ENCODE data around the gene TBX21.
"Not testable (repeated sequence)": the region's sequence is repeated elsewhere in the genome, so short reads cannot be mapped to it uniquely, and the experiment has no call there.

The TBX21 gene

GRCh38 chr17:47726796-47727703 lies 6.0 kb upstream of the TBX21 start:
- peak in 3 of 10 donors; percentile 37 to 72 (median 55) for DNase-seq
- intact Hi-C loops (cut with DNase I), result no loop called here

GRCh38 chr17:47727704-47728036 lies 5.4 kb upstream of the TBX21 start:
- intact Hi-C loops (cut with DNase I), result no loop called here
- peak in 3 of 10 donors; percentile 55 to 63 (median 57) for DNase-seq

- intact Hi-C loops (cut with DNase I), result no loop called here
- DNase-seq, result peak in 3 of 10 donors; percentile 4 to 37 (median 7)
These were observed 4.7 kb upstream of the TBX21 start for GRCh38 chr17:47728214-47728877.

DNA sequence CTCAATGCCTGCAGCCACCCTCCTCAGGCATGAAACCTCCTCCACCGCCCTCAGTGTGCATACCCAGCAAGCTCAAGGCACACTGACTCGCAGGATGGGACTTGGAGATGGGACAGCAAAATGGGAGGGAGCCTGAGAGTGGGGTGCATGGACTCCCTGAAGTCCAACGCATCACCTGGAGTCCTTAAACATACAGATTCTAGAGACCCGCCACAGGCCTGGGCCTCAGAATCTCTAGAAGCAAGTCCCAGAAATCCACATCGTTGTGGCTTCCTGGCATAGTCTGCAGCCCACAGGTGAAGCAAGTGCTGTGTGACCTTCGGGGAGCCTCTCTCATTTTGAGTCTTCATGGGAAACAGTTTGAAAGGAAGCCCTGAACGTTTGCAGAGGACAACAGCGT lies 3.6 kb upstream of the TBX21 start:
- intact Hi-C loops (cut with DNase I), result no loop called here
- peak in 2 of 10 donors; percentile 30 to 58 for DNase-seq

DNA sequence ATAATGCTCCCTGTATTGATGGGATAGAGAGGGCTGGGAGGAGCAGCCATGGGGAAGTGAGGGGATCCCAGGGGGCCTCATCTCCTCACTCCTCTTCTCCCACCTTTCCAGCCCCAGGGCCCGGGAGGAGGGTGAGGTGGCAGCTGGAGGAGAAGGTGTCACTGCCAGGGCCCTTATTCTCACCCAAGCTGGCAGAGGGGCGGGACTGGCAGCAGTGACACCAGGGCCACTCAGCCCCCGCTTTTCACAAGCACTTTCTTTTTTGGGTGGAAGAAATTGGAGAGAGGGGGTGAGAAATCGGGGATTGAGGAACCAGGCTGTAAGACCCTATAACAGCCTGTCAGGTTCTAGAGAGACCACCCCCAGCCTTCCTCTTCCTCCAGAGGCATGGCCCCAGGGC lies 2.4 kb upstream of the TBX21 start:
- intact Hi-C loops (cut with DNase I), result no loop called here
- DNase-seq, result peak in 1 of 10 donors; percentile 18

DNA sequence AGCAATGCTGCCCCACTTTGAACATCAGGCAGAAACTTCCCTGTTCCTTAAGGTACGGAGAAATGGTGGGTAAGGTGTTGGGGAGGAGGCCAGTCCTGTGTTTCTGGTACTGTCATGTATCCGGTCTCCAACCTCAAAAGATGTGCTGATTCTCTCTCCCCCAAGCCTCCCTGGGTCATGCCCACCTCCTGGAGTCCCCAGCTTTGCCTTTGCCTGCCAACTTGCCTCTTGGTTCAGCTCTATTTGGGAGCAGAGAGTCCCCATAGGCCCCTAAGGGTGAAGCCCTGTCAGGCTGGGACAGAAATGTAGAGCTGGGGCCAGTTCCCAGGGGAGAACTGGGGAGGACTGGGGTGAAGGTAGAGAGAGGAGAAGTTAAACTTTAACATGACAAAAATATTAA lies 1.6 kb upstream of the TBX21 start:
- DNase-seq, result peak in 2 of 10 donors; percentile 4 to 20
- intact Hi-C loops (cut with DNase I), result no loop called here

DNA sequence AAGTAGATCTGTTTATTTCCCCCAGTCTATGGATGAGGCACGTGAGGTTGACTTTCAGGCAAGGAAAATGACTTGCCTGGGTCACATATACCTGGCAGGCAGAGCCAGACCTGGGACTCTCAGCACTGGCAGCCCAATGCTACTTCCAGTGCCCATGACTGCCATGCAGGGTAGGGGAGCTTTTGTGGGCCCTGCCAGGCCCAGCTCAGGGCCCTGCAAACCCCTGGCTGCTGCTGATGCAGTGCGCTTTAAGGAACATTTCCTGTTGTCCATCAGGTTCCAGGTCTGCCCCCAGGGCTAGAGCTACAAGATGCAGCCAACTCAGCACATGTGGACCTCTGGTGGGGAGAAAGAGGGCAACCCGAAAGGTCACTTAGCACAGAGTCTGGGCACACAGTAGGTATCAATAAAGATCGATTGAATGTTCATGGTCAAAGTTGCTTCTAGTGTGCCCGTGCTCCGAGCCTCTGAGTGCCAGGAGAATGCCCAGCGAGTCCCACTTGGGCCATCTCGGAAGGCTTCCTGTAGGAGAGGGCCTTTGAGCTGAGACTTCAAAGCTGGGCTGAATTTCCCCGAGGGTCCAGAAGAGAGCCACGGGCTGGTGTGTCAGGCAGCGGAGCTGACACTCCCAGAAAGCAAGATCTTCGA lies 513 bp upstream of the TBX21 start:
- intact Hi-C loops (cut with DNase I), result no loop called here
- DNase-seq, result peak in 1 of 10 donors; percentile 24

DNA sequence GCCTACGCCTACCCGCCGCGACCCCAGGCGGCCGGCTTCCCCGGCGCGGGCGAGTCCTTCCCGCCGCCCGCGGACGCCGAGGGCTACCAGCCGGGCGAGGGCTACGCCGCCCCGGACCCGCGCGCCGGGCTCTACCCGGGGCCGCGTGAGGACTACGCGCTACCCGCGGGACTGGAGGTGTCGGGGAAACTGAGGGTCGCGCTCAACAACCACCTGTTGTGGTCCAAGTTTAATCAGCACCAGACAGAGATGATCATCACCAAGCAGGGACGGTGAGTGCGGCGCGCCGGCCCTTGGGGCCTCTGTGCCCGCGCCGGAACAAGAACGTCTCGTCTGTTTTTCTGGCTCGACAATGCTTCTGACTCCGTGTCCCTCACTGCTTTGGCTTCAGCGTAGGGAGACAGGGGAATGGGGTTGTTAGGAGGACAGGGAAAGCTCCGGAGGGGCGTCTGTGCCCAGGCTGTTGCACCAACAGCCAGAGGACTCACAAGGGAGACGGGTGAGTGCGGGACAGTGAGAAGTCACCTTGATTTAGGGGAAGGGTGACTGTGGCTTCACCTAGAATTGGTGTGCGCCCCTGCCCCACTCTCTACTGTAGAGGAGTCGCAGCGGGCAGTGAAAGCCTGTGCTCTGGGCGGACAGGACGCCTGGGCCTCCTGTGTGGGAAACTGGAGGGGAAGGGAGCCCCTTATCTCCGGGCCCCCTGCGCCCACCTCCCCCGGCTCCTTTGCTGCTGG lies 806 bp downstream of the TBX21 start:
- DNase-seq, result peak in 2 of 10 donors; percentile 70 to 72
- intact Hi-C loops (cut with DNase I), result no loop called here

- intact Hi-C loops (cut with DNase I), result no loop called here
- DNase-seq, result no peak
These were observed 2.1 kb downstream of the TBX21 start for GRCh38 chr17:47735139-47735464.

DNA sequence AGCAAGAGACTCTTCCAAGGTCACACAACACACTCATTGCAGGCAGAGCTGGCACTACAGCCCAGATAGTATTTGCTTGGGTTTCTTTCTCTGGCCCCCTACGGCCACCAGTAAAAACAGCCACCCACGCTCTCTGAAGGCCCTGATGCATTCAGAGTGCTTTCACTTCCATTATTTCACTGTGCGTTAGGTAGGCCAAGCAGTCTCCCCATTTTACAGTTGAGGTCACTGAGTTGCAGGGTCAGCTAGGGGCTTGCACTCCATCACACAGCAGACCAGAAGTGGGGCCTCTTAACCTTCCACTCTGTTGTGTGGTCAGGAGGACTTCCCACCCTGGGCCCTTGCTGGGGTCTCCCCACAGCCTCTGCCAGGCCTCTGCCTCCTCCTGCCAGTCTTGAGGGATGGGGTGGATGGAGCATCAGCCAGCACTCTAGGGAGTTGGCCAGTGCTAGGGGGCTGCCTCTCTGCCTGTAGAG lies 2.5 kb downstream of the TBX21 start:
- peak in 2 of 10 donors; percentile 51 to 67 for DNase-seq
- intact Hi-C loops (cut with DNase I), result no loop called here

- peak in 2 of 10 donors; percentile 26 to 34 for DNase-seq
- intact Hi-C loops (cut with DNase I), result no loop called here
These were observed 3.8 kb downstream of the TBX21 start for GRCh38 chr17:47736501-47737495.

GRCh38 chr17:47738178-47738577 lies 5.1 kb downstream of the TBX21 start:
- no peak for DNase-seq
- intact Hi-C loops (cut with DNase I), result no loop called here

DNA sequence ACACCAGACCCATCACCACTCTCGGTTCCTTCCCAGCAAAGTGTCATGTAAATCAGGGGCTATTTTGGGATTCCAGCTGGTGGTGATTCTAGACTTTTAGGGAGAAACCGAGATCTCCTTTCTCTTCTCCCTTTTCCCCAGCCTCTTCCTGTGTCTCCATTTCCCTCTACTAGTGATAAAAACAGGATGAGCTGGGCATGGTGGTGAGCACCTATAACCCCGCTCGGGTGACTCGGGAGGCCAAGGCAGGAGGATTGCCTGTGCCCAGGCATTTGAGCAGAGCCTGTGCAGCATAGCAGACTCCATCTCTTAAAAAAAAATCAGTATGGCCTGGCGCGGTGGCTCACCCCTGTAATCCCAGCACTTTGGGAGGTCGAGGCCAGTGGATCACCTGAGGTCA lies 6.1 kb downstream of the TBX21 start:
- intact Hi-C loops (cut with DNase I), result no loop called here
- peak in 2 of 10 donors; percentile 49 to 69 for DNase-seq

- intact Hi-C loops (cut with DNase I), result loop anchor here (2.0 to 5.0 kb wide), 3 partner anchors 23 to 78 kb away; no protein-coding TSS in a partner anchor
- DNase-seq, result not testable (repeated sequence)
These were observed 6.9 kb downstream of the TBX21 start for GRCh38 chr17:47739945-47740344.

GRCh38 chr17:47741109-47741792 lies 8.2 kb downstream of the TBX21 start:
- peak in 1 of 10 donors; percentile 47 for DNase-seq
- intact Hi-C loops (cut with DNase I), result loop anchor here (2.0 to 5.0 kb wide), 3 partner anchors 24 to 79 kb away; no protein-coding TSS in a partner anchor

GRCh38 chr17:47741793-47742145 lies 8.7 kb downstream of the TBX21 start:
- no peak for DNase-seq
- intact Hi-C loops (cut with DNase I), result loop anchor here (2.0 to 5.0 kb wide), 3 partner anchors 25 to 79 kb away; no protein-coding TSS in a partner anchor

- DNase-seq, result peak in 3 of 10 donors; percentile 35 to 85 (median 60)
- intact Hi-C loops (cut with DNase I), result loop anchor here (5.0 kb wide), 2 partner anchors 45 to 80 kb away; no protein-coding TSS in a partner anchor
These were observed 9.5 kb downstream of the TBX21 start for GRCh38 chr17:47742319-47743181.

Measured in posterior cingulate gyrus (tissue), 11 donors.